Tongue (tissue), 2 donors: Measurements from ENCODE around the gene NCKIPSD. TPM values are rescaled to one million over a fixed set of nuclear protein-coding genes. Genes with fewer than 3 reads are reported as not detected.
A peak's percentile ranks its signal among the peaks of the same experiment; 100 is the strongest.

Experiments used
- DNase-seq: peaks from one replicate; pipeline ENCODE4 v3.0.0-alpha.2; 2015
- total RNA-seq: library from RNA; depleted of rRNA; stranded (reverse); fragments of >200 nt; gene quantifications from one replicate; pipeline ENCODE4 v1.2.3, GENCODE V29; 2014

Gene NCKIPSD
- total RNA-seq, 1 donor from 2014 or later: 11.3 TPM

- no peak for DNase-seq
These were observed 38.0 kb downstream of the NCKIPSD start for GRCh38 chr3:48647714-48648113.

GRCh38 chr3:48644898-48645760 lies 40.6 kb downstream of the NCKIPSD start:
- no peak for DNase-seq

GRCh38 chr3:48642605-48643004 lies 43.1 kb downstream of the NCKIPSD start:
- DNase-seq: no peak

GRCh38 chr3:48641396-48641795 lies 44.3 kb downstream of the NCKIPSD start:
- no peak for DNase-seq

- DNase-seq: no peak
These were observed 45.6 kb downstream of the NCKIPSD start for GRCh38 chr3:48639944-48640606.

GRCh38 chr3:48637305-48637704 lies 48.4 kb downstream of the NCKIPSD start:
- no peak for DNase-seq

GRCh38 chr3:48636149-48636655 lies 49.5 kb downstream of the NCKIPSD start:
- peak; percentile 45 for DNase-seq

GRCh38 chr3:48635222-48636021 lies 50.3 kb downstream of the NCKIPSD start, which contains the start of gene SLC26A6:
TSS of gene SLC26A6 (minus strand) at chr3:48635461. CDS start at chr3:48635393, 68 bp downstream.
- DNase-seq: peak; percentile 98

GRCh38 chr3:48634661-48635221 lies 51.0 kb downstream of the NCKIPSD start:
- DNase-seq: peak; percentile 43

GRCh38 chr3:48633743-48634142 lies 52.0 kb downstream of the NCKIPSD start:
- no peak for DNase-seq

GRCh38 chr3:48633256-48633655 lies 52.5 kb downstream of the NCKIPSD start:
- no peak for DNase-seq

GRCh38 chr3:48631516-48632448 lies 53.9 kb downstream of the NCKIPSD start:
- peak; percentile 56 for DNase-seq

- DNase-seq: no peak
These were observed 54.9 kb downstream of the NCKIPSD start for GRCh38 chr3:48630833-48631232.

- no peak for DNase-seq
These were observed 55.3 kb downstream of the NCKIPSD start for GRCh38 chr3:48630407-48630806.

GRCh38 chr3:48629894-48630293 lies 55.8 kb downstream of the NCKIPSD start:
- DNase-seq: no peak

- no peak for DNase-seq
These were observed 57.3 kb downstream of the NCKIPSD start for GRCh38 chr3:48628277-48629017.

- DNase-seq: no peak
These were observed 60.1 kb downstream of the NCKIPSD start for GRCh38 chr3:48625600-48625999.

- no peak for DNase-seq
These were observed 60.9 kb downstream of the NCKIPSD start for GRCh38 chr3:48624767-48625166.

GRCh38 chr3:48623851-48624547 lies 61.7 kb downstream of the NCKIPSD start:
- DNase-seq: no peak
